GDM1 (cell line): Measurements from ENCODE around the gene DOCK3.
A peak's percentile ranks its signal among the peaks of the same experiment; 100 is the strongest.

Source experiments
- DNase-seq: peaks from one replicate; lab custom pipeline; 2025; lab: John Stamatoyannopoulos, UW

DOCK3 gene

GRCh38 chr3:50674349-50675178 lies at the start of gene DOCK3:
Gene DOCK3 (plus strand): TSS chr3:50674927. CDS start chr3:50675264, 337 bp downstream.
- peak; percentile 23 for DNase-seq

GRCh38 chr3:50625231-50626182 lies 49.2 kb upstream of the DOCK3 start:
- no peak for DNase-seq

- no peak for DNase-seq
These were observed 48.3 kb upstream of the DOCK3 start for GRCh38 chr3:50626401-50626800.

GRCh38 chr3:50627407-50628051 lies 47.2 kb upstream of the DOCK3 start:
- DNase-seq = no peak

- no peak for DNase-seq
These were observed 46.1 kb upstream of the DOCK3 start for GRCh38 chr3:50628601-50629000.

- no peak for DNase-seq
These were observed 44.3 kb upstream of the DOCK3 start for GRCh38 chr3:50630394-50630793.

- DNase-seq = no peak
These were observed 43.9 kb upstream of the DOCK3 start for GRCh38 chr3:50630877-50631276.

- peak; percentile 20 for DNase-seq
These were observed 42.3 kb upstream of the DOCK3 start for GRCh38 chr3:50632450-50632849.

GRCh38 chr3:50633230-50633790 lies 41.4 kb upstream of the DOCK3 start:
- DNase-seq = no peak

GRCh38 chr3:50635066-50635465 lies 39.7 kb upstream of the DOCK3 start:
- DNase-seq = no peak

- DNase-seq = no peak
These were observed 37.7 kb upstream of the DOCK3 start for GRCh38 chr3:50637011-50637410.

GRCh38 chr3:50637945-50638344 lies 36.8 kb upstream of the DOCK3 start:
- DNase-seq = no peak

- DNase-seq = no peak
These were observed 35.7 kb upstream of the DOCK3 start for GRCh38 chr3:50639055-50639494.

GRCh38 chr3:50642382-50642781 lies 32.3 kb upstream of the DOCK3 start:
- DNase-seq = no peak

- no peak for DNase-seq
These were observed 30.2 kb upstream of the DOCK3 start for GRCh38 chr3:50644561-50644960.

GRCh38 chr3:50645378-50645777 lies 29.3 kb upstream of the DOCK3 start:
- no peak for DNase-seq

GRCh38 chr3:50648313-50648712 lies 26.4 kb upstream of the DOCK3 start:
- no peak for DNase-seq

- no peak for DNase-seq
These were observed 25.8 kb upstream of the DOCK3 start for GRCh38 chr3:50648944-50649343.

- DNase-seq = no peak
These were observed 25.2 kb upstream of the DOCK3 start for GRCh38 chr3:50649451-50649931.

GRCh38 chr3:50650018-50650417 lies 24.7 kb upstream of the DOCK3 start:
- no peak for DNase-seq

- DNase-seq = no peak
These were observed 23.3 kb upstream of the DOCK3 start for GRCh38 chr3:50651445-50651844.
